Adrenal gland (tissue), 5 donors: ENCODE data around the gene FAM240A.

Experiments used
- CTCF ChIP-seq, 6 experiments: fragments of 450-650 bp in 4 of 6; fragments of 200-600 bp in 2 of 6; sonication (generic) in 1 of 6; IDR thresholded peaks; 1 replicate in 5 of 6; 2 replicates in 1 of 6; pipeline versions ENCODE4 v1.5.1 to v1.8.0; 2016 to 2021; ENCODE audit warnings: antibody characterized with exemption in 6 of 6, mild to moderate bottlenecking in 2 of 6, moderate library complexity in 1 of 6
- POLR2A ChIP-seq, 2 donors: fragments of 450-650 bp; IDR thresholded peaks; one replicate each; pipeline ENCODE4 v1.6.1; 2017; ENCODE audit warnings: antibody characterized with exemption in 2 of 2, mild to moderate bottlenecking in 2 of 2, moderate library complexity in 1 of 2
- donor health status: DM: no; HTN: no; CAD: no.

- TF ChIP-seq CTCF (IDR thresholded peaks at IDR 0.05) (no peak), POLR2A (IDR thresholded peaks at IDR 0.05) (no peak)
Measured at GRCh38 chr3:46615976-46616375, 3.7 kb downstream of the FAM240A start.
